MV-4-11 (cell line): ENCODE measurements around the gene CYP2E1.
A peak's percentile ranks its signal among the peaks of the same experiment; 100 is the strongest.
"Not testable (repeated sequence)": the region's sequence is repeated elsewhere in the genome, so short reads cannot be mapped to it uniquely, and the experiment has no call there.

ENCODE experiments used
- DNase-seq: peaks from one replicate; lab custom pipeline; 2025; lab: John Stamatoyannopoulos, UW

Gene CYP2E1

GRCh38 chr10:133528845-133529575 is 1.8 kb downstream of the CYP2E1 start:
- peak; percentile 67 for DNase-seq

DNA sequence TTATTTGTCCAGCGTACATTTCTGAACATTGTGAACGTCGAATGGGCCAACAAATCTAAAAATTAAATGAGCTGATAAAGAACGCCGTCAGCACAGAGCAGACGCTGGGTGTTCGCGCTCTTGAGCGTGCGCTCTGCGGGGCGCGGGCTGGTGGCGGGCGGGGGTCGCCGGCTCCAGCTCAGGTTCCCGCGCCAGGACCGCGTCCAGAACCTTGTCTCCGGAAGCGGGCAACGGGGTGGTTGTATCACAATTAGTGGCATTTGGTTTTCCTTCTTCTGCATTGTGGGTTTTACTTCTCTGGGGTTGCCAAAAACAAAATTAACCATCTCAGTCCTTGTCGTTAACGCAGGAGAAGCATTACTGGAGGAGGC is 2.4 kb downstream of the CYP2E1 start:
- peak; percentile 49 for DNase-seq

DNA sequence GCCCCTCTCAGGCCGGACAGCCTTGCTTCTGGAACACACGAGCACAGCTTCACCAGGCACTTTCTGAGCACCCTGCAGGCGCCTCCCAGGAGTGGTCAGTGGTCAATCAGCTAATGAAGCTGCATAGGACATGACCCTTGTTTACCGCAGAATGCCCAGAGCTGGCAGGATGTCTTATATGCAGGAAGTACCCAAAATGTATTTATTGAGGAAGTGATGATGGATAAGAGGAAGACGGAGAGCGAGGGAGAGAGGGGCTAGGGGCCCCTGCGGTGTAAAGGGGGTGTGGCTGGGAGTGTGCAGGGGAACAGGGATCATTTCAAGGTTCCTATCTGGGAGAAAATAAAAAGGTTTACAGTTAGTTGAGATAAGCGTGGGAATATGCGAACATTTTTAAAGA is 3.3 kb downstream of the CYP2E1 start:
- peak; percentile 91 for DNase-seq

- no peak for DNase-seq
These were observed 5.7 kb downstream of the CYP2E1 start for GRCh38 chr10:133532871-133533270.

DNA sequence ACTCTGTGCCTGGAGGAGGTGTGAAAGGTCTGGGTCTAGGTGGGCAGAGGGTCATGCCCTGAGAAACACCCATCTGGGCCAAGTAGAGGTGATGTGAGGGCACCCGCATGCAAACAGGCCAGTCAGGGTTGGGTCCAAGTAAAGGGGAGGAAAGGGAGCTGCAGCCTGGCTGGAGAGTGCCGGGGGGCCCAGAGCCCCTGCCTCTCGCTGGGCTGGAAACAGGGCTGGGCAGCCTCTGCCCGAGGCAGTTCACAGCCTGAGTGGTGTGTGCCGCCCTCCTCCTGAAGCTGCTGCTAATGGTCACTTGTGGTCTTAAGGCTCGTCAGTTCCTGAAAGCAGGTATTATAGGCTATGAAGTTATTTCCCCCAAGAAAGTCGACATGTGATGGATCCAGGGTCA is 7.3 kb downstream of the CYP2E1 start:
- DNase-seq, result no peak

DNA sequence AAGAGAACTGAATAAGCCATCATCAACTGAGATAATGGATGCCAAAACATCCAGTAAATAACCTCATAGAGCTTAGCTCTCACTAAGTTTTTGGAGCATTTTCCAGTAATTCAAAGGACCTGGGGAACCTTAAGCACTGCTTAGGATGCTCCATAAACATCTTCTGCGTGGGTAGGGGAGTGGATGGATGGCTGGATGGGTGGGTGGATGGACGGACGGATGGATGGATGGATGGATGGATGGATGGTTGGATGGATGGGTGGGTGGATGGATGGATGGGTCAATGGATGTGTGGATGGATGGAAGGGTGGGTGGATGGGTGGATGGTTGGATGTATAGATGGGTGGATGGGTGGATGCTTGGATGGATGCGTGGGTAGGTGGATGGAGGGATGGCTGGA is 9.0 kb downstream of the CYP2E1 start:
- no peak for DNase-seq

- DNase-seq, result no peak
These were observed 10.7 kb downstream of the CYP2E1 start for GRCh38 chr10:133537546-133538545.

DNA sequence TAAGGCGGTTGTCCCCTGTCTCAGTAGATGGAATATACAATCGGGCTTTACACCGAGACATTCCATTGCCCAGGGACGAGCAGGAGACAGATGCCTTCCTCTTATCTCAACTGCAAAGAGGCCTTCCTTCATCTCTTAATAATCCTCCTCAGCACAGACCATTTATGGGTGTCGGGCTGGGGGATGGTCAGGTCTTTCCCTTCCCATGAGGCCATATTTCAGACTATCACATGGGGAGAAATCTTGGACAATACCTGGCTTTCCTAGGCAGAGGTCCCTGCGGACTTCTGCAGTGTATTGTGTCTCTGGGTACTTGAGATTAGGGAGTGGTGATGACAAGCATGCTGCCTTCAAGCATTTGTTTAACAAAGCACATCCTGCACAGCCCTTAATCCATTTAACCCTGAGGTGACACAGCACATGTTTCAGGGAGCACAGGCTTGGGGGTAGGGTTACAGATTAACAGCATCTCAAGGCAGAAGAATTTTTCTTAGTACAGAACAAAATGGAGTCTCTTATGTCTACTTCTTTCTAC is 14.3 kb downstream of the CYP2E1 start:
- DNase-seq, result not testable (repeated sequence)

DNA sequence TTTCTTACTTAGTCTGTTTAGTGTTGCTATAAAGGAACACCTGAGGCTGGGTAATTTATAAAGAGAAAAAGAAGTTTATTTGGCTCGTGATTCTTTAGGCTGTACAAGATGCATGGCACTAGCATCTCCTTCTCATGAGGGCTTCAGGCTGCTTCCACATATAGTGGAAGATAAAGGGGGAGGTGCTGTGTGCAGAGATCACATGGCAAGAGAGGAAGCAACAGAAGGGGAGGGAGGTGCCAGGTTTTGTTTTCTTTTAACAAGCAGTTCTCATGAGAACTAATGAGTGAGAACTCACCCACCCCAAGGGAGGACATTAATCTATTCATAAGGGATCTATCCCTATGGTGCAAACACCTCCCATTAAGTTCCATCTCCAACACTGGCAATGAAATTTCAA is 17.3 kb downstream of the CYP2E1 start:
- DNase-seq, result peak; percentile 16

DNA sequence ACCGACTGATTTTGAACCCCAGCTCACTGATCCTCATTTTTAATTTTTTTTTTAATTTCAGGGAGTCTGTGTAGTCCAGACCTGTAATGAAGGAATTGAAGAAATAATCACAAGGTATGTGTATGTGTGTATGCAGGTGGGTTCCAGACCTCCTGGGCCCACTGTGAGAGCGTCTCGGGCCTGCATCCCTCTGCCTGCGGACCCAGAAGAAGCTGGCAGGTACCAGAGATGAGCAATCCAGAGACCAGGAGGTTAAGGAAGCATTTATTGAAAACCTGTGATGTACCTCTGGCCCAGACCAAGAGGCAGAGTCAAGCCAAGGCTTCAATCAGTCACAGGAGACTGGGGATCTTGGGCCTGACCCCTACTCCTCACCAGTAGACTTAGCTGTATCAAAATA is 27.4 kb downstream of the CYP2E1 start:
- no peak for DNase-seq

DNA sequence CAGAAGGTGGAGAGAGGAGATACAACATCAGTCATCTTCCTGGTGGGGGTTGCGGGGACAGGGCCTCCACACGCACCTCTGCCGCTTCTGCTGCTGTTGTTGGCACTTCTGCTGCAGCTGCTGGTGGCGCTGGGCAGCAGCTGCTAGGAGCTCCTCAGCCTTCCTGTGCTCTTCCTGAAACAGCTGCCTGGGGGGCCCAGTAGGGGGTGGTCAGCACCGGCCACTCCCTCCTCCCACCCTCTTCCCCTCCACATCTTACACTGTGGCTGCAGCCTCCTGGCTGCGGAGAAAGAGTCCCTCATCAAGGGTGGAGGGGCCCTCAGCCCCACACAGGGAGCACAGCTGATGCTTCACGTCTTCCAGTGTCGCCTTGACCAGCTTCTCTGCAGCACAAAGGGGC is 28.4 kb downstream of the CYP2E1 start:
- DNase-seq, result no peak

DNA sequence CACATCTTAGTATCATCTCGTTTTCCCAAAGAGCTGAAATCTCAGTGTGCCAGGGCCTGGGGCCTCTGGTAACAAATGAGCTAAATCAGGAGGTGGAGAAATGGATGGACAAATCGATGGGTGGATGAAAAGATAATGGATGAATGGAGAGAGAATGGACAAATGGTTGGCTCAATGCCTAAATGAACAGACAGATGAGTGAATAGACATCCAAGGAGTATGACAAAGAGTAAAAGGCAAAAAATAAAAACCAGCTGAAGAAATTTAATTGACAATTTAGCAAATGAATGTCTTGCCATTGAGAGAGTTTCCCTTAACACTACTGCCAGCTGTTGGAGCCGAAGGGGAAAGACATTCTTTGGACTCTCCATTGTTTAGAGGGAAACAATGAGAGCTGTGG is 30.2 kb downstream of the CYP2E1 start:
- DNase-seq, result no peak

DNA sequence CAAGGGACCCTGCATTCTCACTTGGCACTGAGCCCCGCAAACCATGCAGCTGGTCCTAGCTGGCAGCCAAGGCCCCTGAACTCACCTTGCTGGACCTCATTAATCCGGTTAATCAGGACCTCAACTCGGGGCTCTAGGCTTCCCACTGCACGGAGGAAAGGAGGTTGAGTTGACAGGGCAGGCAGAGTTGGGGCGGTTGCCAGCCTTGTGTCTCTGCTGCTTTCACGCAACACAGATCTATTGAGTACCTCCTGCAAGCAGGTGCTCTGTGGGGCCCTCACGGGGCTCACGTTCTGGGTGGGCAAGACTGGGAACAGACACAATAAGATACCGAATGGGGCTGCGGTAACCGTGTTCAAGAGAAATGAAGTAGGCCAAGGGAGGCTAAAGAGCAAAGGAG is 32.1 kb downstream of the CYP2E1 start:
- no peak for DNase-seq

DNA sequence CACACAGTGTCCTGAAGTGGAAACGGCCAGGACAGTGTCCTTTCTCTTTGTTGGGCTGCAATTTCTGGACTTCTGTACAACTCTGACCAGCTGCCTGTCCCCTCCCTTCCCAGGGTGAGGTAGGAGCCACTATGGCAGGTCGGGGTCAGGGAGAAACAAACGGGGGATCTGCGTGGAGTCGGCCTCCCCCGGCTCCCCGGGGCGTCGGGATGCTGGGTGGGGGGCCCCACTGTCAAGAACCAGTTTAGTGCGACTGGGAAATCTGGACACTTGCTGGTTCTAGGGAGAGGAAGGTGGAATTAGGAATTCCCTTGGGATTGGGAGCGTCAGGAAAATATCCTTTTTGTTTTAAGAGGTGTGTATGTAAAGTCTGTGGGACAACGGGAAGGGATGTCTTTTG is 37.7 kb downstream of the CYP2E1 start:
- no peak for DNase-seq

DNA sequence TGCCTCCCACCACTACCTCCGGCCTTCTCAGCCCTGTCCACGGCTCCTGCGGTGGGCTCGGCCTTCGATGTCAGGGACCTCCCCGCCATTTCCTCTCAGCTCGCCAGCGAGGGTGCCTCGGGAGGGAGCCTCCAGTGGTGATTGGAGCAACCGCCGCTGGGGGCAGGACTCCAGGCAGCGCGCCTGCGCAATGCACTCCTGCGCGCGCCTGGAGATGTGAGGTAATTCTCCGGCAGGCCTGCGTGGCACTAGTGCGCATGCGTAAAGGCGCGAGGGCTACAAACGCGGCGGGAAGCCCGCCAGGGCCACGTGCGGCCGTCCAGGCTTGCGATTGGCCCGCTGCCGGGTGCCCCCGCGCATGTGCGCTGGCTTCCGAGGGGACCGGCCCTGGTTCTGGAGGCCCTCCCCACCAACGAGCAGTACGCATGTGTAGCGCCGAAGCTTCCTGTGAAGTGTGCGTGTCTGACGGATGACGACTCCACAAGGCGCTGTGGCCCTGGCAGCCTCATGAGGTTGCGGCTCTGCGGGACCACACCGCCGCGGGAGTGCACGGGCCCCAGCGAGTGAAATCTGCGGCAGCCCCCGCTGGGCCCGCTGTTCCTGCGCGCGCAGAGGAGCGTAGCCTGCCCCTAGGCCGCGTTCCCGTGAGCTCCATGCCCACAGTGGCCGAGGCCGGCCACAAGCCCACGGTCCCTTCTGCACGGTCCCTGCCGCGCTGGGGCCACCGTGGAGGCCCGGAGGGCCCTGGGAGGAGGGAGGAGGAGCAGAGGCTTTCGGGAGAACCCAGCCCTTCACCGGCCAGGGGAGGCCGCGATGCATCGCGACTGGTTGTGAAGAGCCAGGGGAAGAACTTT is 38.5 kb downstream of the CYP2E1 start, which contains the start of gene SYCE1:
SYCE1 (minus strand) TSS at position 143 of the 854 bp plus-strand sequence; CDS start at position 89, 54 bp downstream.
- no peak for DNase-seq

GRCh38 chr10:133567119-133567518 is 40.0 kb downstream of the CYP2E1 start:
- DNase-seq, result no peak

GRCh38 chr10:133567609-133568286 is 40.6 kb downstream of the CYP2E1 start:
- DNase-seq, result no peak

- DNase-seq, result no peak
These were observed 41.1 kb downstream of the CYP2E1 start for GRCh38 chr10:133568287-133568614.

GRCh38 chr10:133568831-133569527 is 41.8 kb downstream of the CYP2E1 start:
- not testable (repeated sequence) for DNase-seq

- DNase-seq, result not testable (repeated sequence)
These were observed 42.6 kb downstream of the CYP2E1 start for GRCh38 chr10:133569801-133570200.

DNA sequence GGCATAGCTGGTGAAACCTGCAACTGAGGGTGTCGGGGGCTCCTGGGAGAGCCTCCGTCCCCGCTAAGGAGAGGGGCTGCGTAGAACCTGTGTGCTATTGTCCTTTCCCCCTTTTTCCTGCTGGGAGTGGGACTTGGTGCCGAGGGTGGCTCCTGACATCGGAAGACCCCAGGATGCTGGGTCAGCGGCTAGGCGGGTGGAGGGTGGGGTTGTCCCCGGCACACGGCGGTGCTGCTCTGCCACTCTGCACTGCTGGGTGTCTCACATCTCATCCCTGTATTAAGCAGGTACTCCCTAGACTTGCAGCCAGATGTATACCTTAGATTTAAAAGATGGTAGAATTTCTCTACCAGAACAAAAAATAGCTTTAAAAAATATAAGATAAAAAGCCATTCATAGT is 44.9 kb downstream of the CYP2E1 start:
- not testable (repeated sequence) for DNase-seq
